NCI-H2196 (cell line): Measurements from ENCODE around the gene OAF.
"Not testable (repeated sequence)": the region's sequence is repeated elsewhere in the genome, so short reads cannot be mapped to it uniquely, and the experiment has no call there.

Source experiments
- DNase-seq: peaks from one replicate; lab custom pipeline; 2025; ENCODE audit not compliant: unreplicated experiment; lab: John Stamatoyannopoulos, UW

The OAF gene

GRCh38 chr11:120239713-120240640 lies 29.1 kb downstream of the OAF start, which contains the start of gene POU2F3:
Gene POU2F3, plus strand, starts transcription at chr11:120240140. Its CDS starts 204 bp downstream, at chr11:120240344.
- peak; percentile 21 for DNase-seq

- no peak for DNase-seq
These were observed 30.0 kb downstream of the OAF start for GRCh38 chr11:120240866-120241265.

GRCh38 chr11:120241277-120241676 lies 30.4 kb downstream of the OAF start:
- DNase-seq, result no peak

- no peak for DNase-seq
These were observed 32.4 kb downstream of the OAF start for GRCh38 chr11:120243221-120243620.

- no peak for DNase-seq
These were observed 33.9 kb downstream of the OAF start for GRCh38 chr11:120244476-120245365.

GRCh38 chr11:120245434-120245833 lies 34.6 kb downstream of the OAF start:
- DNase-seq, result no peak

DNA sequence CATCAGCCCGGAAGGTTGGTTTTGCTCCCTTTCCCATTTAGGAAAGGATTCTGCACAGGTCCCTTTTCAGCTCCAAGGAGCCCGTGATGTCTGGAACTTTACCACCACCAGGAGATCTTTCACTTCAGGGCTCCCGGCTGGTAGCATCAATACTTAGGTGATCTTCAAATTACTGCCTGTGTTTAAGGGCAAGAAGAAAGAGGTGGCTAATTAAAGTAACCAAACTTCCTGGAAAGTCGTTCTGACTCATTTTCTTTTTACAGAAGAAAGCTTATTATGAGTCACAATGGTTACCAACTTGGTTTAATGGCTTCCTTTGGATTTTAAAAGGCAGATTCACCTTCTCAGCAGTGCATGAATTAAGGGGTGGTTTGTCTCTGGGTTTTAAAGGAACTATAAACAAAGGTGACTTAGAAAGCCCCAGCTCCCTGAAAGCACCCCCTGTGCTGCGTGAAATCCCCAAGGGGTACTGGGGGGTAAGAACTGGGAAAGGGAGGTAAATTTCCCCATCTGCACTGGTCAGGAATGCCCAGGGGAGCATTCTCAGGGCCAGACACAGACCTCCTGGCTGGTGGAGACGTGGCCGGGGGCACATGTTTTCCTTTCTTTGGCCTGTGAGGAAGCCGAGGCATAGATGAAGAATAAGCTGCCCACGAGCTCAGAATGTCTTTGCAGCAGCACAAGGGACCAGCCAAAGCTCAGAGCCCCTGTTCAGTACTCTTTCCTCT lies 37.9 kb downstream of the OAF start:
- DNase-seq, result no peak

DNA sequence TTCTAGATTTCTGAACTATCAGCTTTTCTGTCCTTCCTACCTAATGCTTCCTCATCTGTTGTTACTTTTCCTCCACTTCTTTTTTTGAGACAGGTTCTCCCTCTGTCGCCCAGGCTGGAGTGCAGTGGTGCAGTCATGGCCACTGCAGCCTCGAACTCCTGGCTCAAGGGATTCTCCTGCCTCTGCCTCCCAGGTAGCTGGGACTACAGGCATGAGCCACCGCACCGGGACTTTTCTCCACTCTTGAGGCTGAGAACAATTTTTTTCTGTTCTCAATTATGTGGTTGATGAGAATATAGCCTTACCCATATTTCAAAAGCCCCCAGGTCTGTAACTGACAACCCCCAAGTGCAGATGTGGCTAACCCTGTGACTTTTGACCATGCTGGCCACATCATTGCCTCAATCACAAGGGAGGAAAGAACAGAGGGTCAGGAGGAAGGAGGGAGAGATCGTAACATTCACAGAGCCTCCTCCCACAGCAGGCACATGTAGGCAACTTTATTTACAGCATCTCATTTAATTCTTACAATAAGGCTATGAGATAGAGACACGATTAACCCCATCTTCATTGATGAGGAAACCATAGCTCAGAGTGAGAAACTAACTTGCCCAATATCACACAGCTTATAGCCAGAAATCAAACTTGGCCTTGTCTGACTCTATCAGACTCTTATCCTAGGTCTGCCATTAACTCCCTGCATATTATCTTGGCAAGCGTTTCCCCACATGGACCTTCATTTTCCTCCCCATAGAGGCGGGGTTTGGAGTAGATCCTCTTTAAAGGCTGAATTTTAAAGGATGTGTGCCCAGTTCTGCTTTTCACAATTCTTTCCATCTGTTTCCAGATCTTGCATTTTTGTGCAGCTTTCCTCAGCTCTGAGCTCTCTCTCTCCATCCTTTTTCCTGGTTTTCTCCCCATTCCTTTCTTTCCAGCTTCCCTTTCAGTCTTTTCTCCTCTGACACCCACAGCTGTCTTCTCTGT lies 38.7 kb downstream of the OAF start:
- no peak for DNase-seq

DNA sequence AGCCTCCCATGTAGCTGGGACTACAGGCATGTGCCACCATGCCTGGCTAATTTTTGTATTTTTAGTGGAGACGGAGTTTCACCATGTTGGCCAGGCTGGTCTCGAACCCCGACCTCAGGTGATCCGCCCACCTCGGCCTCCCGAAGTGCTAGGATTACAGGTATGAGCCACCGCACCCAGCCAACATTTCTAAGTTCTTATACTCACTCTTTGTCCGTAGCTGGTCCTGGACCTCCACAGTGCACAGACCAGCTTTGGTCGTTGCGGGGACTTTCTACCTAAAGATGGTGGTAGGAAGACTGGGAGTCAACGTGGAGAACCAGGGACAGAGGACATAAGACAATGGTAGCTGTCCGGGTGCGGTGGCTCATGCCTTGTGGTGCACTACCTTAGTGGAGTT lies 42.5 kb downstream of the OAF start:
- not testable (repeated sequence) for DNase-seq

DNA sequence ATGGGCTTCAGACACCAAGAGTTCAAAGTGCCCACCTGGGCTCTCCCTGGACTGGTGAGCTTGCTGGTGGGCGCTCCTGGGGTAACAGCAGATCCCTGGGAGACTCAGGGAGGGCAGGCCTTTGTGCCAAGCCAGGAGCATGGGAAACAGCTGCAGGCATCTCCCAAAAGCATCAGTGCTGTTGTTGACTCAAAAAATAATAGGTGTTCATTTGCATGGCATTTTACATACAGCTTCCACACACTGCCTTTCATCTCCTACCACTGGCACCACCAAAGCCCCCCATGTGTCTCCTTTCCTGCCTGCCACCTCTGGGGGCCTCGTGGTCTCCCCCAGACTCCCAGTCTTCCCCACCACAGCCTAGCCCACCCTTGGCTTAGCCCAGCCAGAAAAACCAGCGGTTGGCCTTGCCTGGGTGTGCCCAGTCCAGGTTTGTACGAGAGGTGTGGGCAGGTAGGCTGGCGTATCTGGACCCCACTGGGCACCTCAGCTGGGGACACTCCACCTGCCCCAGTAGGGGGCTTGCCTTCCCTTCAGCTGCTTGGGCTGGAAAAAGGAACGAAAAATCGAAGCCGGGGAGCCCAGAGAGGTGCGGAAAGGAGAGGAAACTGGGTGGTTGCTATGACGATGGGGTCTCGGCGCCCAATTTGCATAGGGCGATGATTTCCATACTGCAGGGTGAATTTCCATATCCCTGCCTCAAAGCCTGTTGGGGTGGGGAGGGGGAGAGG lies 44.1 kb downstream of the OAF start:
- DNase-seq, result no peak

GRCh38 chr11:120255519-120255866 lies 44.7 kb downstream of the OAF start:
- DNase-seq, result no peak

GRCh38 chr11:120256178-120256577 lies 45.3 kb downstream of the OAF start:
- DNase-seq, result no peak

GRCh38 chr11:120256779-120257178 lies 45.9 kb downstream of the OAF start:
- no peak for DNase-seq

DNA sequence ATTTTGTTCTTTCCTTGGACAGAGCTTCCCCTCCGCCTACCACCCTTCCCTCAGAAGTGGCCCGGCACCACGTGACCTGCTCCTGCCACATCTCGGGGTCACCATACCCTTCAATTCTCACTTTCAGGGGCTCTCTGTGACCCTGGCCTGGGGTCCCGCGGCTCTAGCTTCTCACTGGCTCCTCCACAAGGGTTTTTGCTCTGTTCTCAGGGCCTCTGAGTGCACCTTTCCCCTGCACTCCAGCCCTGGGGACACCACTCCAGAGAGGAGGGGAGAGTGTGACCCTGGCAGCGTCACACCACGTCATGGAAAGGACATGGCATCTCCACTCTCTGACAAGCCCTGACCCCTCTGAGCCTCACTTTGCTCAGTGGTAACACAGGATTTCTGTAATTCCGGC lies 46.5 kb downstream of the OAF start:
- no peak for DNase-seq

DNA sequence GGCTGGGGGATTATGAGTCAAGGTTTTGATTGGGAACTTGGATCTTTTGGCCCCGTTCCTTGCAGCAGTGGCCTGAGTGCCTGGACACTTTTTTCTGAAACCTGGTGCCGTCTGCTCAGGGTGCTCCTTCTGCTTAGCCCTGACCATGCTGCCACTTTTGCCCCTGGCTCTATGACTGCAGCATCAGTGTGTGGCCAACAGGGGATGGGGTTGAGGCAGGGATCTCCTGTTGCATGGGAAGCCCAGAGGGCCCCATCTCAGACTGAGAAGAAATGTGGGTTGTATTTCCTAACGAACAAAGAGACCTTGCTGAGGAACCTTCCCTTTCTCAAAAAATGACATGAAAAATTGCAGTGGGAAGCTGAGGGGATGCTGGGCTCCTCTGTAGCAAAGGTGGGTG lies 47.8 kb downstream of the OAF start:
- no peak for DNase-seq

GRCh38 chr11:120259241-120259640 lies 48.4 kb downstream of the OAF start:
- no peak for DNase-seq

- no peak for DNase-seq
These were observed 49.2 kb downstream of the OAF start for GRCh38 chr11:120259988-120260565.

DNA sequence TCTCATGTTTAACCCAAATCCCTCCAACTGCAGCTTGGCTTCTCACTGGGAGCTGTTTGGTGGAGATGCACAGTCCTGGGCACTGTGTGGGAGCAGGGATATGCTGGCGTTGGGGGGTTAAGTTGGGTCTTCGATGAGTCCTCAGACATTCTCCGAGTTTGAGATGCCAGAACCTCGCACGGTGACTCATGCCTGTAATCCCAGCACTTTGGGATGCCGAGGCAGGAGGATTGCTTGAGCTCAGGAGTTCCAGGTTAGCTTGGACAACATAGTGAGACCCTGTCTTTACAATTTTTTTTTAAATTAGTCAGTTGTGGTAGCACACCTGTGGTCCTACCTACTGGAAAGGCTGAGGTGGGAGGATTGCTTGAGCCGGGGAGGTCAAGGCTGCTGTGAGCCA lies 49.8 kb downstream of the OAF start:
- DNase-seq, result no peak

GRCh38 chr11:120261321-120261720 lies 50.5 kb downstream of the OAF start:
- no peak for DNase-seq
